ENCODE data around the gene PRTN3.

Gene PRTN3

GRCh38 chr19:806815-807421 lies 33.9 kb upstream of the PRTN3 start:
- no peak for DNase-seq (ENCODE audit: low spot score)
- H3K27ac ChIP-seq (ENCODE audit: poor library complexity, severe bottlenecking), result no peak overlapping the region

DNA sequence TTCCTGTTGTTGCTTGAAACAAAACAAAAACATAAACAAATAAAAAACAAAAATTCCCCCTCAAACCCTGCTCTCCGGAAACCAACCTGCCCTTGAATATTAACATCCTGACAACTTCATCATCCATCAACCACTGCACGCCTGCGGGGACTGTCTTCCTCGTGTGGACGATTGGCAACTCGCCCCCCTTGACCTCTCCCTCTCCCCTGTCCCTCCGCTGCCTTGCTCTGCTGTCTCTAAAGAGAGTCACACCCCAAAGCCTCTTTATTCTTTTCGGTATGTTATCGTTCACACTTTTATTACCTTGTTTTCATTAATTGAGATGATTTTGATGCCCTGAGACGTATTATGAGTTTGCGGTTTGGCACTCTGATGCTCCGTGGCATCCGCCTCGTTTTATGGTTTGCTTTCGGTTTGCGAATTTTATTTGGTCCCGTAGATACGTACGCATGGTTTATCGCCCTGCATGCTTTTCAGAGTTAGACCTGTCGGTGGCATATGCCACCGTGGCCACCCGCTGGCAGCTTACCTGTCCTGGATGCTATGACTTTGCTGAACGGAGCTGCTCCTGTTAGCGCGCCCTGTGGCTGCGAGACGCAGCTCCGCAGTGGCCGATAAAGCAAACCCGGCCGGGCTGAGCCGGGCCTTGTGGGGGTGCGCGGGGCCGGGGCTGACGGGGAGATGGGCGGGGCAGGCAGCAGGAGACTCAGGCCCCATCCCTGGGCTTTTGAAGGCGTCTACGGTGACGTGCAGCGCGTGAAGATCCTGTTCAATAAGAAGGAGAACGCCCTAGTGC lies 33.0 kb upstream of the PRTN3 start:
- ATAC-seq (ENCODE audit: low read depth), result no peak
- TF ChIP-seq, protein P1, sequence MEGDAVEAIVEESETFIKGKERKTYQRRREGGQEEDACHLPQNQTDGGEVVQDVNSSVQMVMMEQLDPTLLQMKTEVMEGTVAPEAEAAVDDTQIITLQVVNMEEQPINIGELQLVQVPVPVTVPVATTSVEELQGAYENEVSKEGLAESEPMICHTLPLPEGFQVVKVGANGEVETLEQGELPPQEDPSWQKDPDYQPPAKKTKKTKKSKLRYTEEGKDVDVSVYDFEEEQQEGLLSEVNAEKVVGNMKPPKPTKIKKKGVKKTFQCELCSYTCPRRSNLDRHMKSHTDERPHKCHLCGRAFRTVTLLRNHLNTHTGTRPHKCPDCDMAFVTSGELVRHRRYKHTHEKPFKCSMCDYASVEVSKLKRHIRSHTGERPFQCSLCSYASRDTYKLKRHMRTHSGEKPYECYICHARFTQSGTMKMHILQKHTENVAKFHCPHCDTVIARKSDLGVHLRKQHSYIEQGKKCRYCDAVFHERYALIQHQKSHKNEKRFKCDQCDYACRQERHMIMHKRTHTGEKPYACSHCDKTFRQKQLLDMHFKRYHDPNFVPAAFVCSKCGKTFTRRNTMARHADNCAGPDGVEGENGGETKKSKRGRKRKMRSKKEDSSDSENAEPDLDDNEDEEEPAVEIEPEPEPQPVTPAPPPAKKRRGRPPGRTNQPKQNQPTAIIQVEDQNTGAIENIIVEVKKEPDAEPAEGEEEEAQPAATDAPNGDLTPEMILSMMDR (IDR thresholded peaks at IDR 0.05; ENCODE audit: poor library complexity, severe bottlenecking), result no peak
- Histone ChIP-seq H3K4me3 (ENCODE audit: severe bottlenecking) (no peak overlapping the region), H3K9me3 (ENCODE audit: severe bottlenecking) (no peaks in the 10 kb centered on the region), H3K27ac (ENCODE audit: poor library complexity, severe bottlenecking) (no peak overlapping the region), H3K27me3 (ENCODE audit: insufficient read depth, poor library complexity, severe bottlenecking) (no peaks in the 10 kb centered on the region), H3K36me3 (ENCODE audit: low read depth) (peaks cover 87% of the 10 kb centered on the region), H3K4me1 (ENCODE audit: insufficient read depth, poor library complexity, severe bottlenecking) (no peaks in the 10 kb centered on the region)
- DNase-seq (ENCODE audit: low spot score), result no peak

More at GRCh38 chr19:806815-807421, 33.9 kb upstream of the PRTN3 start:
- Histone ChIP-seq H3K4me3 (ENCODE audit: severe bottlenecking) (no peak overlapping the region), H3K36me3 (ENCODE audit: low read depth) (peaks cover 94% of the 10 kb centered on the region), H3K27me3 (ENCODE audit: insufficient read depth, poor library complexity, severe bottlenecking) (no peaks in the 10 kb centered on the region), H3K4me1 (ENCODE audit: insufficient read depth, poor library complexity, severe bottlenecking) (no peaks in the 10 kb centered on the region), H3K9me3 (ENCODE audit: severe bottlenecking) (no peaks in the 10 kb centered on the region)
- TF ChIP-seq, protein P1 (IDR thresholded peaks at IDR 0.05; ENCODE audit: poor library complexity, severe bottlenecking), result no peak
- ATAC-seq (ENCODE audit: low read depth), result no peak

DNA sequence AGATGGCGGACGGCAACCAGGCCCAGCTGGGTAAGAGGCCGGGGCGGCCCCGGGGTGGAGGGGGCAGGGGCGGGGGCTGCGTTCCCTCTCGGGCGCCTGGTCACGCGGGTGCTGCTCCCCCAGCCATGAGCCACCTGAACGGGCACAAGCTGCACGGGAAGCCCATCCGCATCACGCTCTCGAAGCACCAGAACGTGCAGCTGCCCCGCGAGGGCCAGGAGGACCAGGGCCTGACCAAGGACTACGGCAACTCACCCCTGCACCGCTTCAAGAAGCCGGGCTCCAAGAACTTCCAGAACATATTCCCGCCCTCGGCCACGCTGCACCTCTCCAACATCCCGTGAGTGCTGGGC lies 32.4 kb upstream of the PRTN3 start:
- H3K4me3 ChIP-seq (ENCODE audit: severe bottlenecking), result no peak overlapping the region
- H3K27ac ChIP-seq (ENCODE audit: poor library complexity, severe bottlenecking), result no peak overlapping the region
- ATAC-seq (ENCODE audit: low read depth), result no peak
- no peak for DNase-seq (ENCODE audit: low spot score)
- H3K36me3 ChIP-seq (ENCODE audit: low read depth), result peaks cover 81% of the 10 kb centered on the region
- no peaks in the 10 kb centered on the region for H3K9me3 ChIP-seq (ENCODE audit: severe bottlenecking)
- TF ChIP-seq, protein P1 (IDR thresholded peaks at IDR 0.05; ENCODE audit: poor library complexity, severe bottlenecking), result no peak
- no peaks in the 10 kb centered on the region for H3K27me3 ChIP-seq (ENCODE audit: insufficient read depth, poor library complexity, severe bottlenecking)
- no peaks in the 10 kb centered on the region for H3K4me1 ChIP-seq (ENCODE audit: insufficient read depth, poor library complexity, severe bottlenecking)

- peaks cover 63% of the 10 kb centered on the region for H3K36me3 ChIP-seq (ENCODE audit: low read depth)
- ATAC-seq (ENCODE audit: low read depth) (no peak), DNase-seq (ENCODE audit: low spot score) (no peak)
- H3K27me3 ChIP-seq (ENCODE audit: insufficient read depth, poor library complexity, severe bottlenecking), result no peaks in the 10 kb centered on the region
- TF ChIP-seq, protein P1 (IDR thresholded peaks at IDR 0.05; ENCODE audit: poor library complexity, severe bottlenecking), result no peak
- no peaks in the 10 kb centered on the region for H3K9me3 ChIP-seq (ENCODE audit: severe bottlenecking)
- no peak overlapping the region for H3K4me3 ChIP-seq (ENCODE audit: severe bottlenecking)
- no peaks in the 10 kb centered on the region for H3K4me1 ChIP-seq (ENCODE audit: insufficient read depth, poor library complexity, severe bottlenecking)
- no peak overlapping the region for H3K27ac ChIP-seq (ENCODE audit: poor library complexity, severe bottlenecking)
Measured at GRCh38 chr19:810077-810855, 30.5 kb upstream of the PRTN3 start.

Measured in RWPE2 (cell line).